H1 (cell line): ENCODE results near the gene LRRC28. TPM values are rescaled to one million over a fixed set of nuclear protein-coding genes. Genes with fewer than 3 reads are reported as not detected.

Experiments used
- CHD1 ChIP-seq: IDR thresholded peaks from 2 replicates; pipeline ENCODE4 v1.6.1; 2012; ENCODE audit warnings: low read depth, low read length, improper control_type of control experiment
- E2F6 ChIP-seq: IDR thresholded peaks from 2 replicates; pipeline ENCODE4 v1.6.1; 2012; ENCODE audit warnings: inconsistent platforms
- USF2 ChIP-seq: IDR thresholded peaks from 2 replicates; pipeline ENCODE4 v1.6.1; 2011; ENCODE audit warnings: low read length, improper control_type of control experiment
- polyA plus RNA-seq, 7 experiments: library from polyadenylated mRNA; depleted of rRNA in 3 of 7; stranded (reverse) in 5 of 7; unstranded in 2 of 7; fragments of >200 nt in 5 of 7; fragments of 200-250 nt in 2 of 7; gene quantifications; 1 replicate in 5 of 7; 2 replicates in 1 of 7; 4 replicates in 1 of 7; pipeline versions ENCODE4 v1.2.1 to v1.2.3, GENCODE V29; 2011 to 2013; ENCODE audit warnings: missing spikeins in 2 of 7, mixed read lengths in 2 of 7
- total RNA-seq: library from RNA; stranded (reverse); fragmentation: NEBNext Ultra II Directional; extraction: Animal tissue kit (Norgen Biotek cat#: 25700); gene quantifications from 2 replicates; pipeline ENCODE4 v1.2.1, GENCODE V29; 2021

The LRRC28 gene
- total and polyA plus RNA-seq, 2 of the 8 experiments (the other 6 are each of a cell fraction or from before 2014, with no cell fraction given), result 20.2 to 23.3 TPM

- no peak for TF ChIP-seq USF2
- TF ChIP-seq CHD1, result no peak
- no peak for TF ChIP-seq E2F6
Measured at GRCh38 chr15:99282121-99282520, 30.8 kb downstream of the LRRC28 start (continued).
